GM19438 (cell line): Measurements from ENCODE around the gene CCDC13.

Experiments used
- ATAC-seq: cut with Tn5 transposase; IDR thresholded peaks from one replicate; pipeline ENCODE4 v1.9.1; 2021; ENCODE audit warnings: low read depth; ENCODE audit not compliant: unreplicated experiment

The CCDC13 gene

GRCh38 chr3:42736081-42736480, 37.0 kb downstream of the CCDC13 start:
- no peak for ATAC-seq

DNA sequence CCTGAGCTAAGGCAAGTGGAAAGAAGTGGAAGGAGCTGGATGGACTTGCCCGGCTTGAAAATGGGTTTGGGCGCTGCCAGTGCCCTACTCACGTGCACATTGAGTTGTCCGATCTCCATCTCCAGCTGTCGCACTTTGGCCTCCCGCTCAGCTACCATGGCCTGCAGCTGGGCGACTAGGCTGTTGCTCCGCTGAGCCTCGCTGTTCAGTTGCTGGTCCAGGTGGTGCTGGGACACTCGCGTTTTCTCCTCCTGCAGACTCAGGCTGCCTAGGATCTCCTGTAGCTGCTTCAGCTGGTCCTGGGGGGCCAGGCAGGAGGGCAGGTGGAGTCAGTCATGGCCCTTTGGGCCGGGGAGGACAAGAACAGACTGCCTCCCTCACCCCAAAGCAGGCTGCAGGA, 37.4 kb downstream of the CCDC13 start:
- no peak for ATAC-seq

- no peak for ATAC-seq
Measured at GRCh38 chr3:42735019-42735418, 38.0 kb downstream of the CCDC13 start.

DNA sequence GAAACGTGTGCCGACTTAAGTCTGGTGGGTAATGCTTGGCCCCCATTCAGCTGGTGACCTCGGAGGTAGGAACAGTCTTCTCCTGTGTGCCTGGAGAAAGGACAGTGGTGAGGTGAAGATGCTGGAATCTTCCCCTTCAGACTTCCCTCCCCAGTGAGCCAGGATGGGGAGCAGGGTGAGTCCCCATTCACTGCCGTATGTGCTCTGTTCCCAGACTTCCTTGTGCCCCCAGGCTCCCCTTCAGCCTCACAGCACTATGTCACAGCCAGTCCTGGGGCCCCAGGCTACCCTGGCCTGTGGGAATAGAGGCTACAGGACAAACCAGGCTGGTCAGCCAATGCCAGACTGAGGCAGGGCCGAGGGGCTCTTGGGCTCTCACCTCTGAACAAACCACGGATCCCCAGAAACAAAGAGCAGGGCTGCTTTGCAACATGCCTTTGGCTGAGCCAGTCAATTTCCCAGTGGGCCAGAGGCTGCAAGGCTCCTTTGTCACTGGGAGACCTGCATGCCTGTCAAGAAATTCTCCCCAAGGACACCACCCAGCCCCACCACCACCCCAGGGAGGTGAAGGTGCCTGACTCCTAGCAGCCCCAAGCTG, 38.7 kb downstream of the CCDC13 start:
- no peak for ATAC-seq

DNA sequence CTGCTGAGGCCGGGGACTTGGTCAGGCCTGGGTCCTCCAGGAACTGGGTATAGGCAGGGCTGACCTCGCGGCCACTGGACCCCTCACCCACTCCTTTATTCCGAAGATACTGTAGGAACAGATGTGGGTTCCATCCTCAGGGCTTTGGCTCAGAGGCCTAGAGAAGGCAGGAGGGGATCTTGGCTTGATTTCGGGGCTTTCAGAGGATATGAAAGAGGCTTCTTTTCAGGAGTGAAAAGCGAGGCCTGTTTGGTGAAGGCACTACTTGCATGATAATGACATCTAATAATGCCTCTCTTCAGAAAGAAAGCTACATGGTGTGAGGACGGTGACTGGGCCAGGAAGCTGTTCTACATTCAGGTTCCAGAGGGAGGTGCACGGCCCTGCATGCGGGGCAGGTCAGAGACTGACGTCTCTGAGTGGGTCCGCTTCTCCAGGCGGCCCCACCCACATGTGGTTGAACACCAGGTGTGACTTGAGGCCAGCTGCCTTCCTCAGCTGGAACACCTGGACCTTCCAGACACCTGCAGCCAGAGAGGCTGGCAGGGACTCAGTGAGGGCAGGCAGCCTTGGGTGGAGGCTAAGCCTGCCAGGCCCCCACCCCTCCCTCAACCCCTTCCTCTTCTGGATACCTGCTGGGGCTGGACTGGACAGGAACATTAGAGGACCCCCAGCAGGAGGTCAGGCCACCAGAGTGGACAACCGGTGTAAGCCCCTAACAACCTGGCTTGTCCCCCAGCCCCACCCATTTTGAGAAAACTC, 39.4 kb downstream of the CCDC13 start:
- no peak for ATAC-seq

DNA sequence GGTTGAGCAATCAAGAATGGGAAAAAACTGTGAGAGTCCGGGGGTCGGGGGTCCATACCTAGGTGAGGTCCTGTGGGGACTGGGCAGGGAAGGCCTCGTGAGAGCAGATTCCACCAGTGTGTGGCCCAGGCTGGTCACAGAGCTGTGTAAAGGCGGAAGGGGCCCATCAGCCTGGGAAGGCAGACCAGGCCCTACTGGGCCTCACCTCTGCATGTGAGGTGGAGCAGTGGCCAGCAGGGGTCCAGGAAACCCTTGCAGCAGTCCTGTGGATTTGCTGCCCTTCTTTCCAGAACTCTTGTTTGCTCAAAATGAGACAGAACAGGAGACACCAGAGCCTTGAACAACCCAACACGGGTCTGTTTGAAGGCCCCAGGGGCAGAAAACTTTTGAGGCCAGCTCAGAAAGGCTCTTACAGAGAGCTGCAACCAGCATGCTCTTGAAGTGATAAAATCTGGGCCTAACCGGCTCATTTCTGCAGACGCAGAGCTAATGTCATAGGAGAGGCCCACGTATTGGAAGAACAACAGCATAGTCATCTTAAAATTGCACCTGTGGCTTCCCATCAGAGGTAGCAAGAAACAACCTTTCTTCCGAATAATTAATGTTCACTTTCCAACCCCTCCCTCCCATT, 40.1 kb downstream of the CCDC13 start:
- no peak for ATAC-seq

GRCh38 chr3:42732196-42732828, 40.7 kb downstream of the CCDC13 start:
- no peak for ATAC-seq

GRCh38 chr3:42731476-42732195, 41.4 kb downstream of the CCDC13 start:
- ATAC-seq = no peak

GRCh38 chr3:42730706-42731420, 42.2 kb downstream of the CCDC13 start:
- no peak for ATAC-seq

DNA sequence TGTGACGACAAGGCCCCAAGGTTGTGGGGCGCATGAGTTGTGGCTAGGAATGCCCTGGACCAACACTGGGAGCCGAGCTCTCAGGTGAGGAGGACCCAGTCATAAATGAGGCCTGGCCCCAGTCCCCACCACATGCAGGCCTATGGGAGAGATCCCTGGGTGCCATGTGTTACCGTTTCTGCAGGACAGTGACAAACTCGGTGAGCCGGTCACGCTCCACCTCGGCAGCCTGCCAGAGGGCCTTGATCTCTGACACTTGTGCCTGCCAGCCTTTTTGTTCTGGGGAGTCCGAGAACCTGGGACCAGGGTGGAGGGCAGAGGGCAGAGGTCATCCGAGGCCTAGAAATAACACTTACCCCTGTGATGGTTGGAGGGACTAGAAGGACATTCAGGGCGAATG, 42.8 kb downstream of the CCDC13 start:
- ATAC-seq = no peak

DNA sequence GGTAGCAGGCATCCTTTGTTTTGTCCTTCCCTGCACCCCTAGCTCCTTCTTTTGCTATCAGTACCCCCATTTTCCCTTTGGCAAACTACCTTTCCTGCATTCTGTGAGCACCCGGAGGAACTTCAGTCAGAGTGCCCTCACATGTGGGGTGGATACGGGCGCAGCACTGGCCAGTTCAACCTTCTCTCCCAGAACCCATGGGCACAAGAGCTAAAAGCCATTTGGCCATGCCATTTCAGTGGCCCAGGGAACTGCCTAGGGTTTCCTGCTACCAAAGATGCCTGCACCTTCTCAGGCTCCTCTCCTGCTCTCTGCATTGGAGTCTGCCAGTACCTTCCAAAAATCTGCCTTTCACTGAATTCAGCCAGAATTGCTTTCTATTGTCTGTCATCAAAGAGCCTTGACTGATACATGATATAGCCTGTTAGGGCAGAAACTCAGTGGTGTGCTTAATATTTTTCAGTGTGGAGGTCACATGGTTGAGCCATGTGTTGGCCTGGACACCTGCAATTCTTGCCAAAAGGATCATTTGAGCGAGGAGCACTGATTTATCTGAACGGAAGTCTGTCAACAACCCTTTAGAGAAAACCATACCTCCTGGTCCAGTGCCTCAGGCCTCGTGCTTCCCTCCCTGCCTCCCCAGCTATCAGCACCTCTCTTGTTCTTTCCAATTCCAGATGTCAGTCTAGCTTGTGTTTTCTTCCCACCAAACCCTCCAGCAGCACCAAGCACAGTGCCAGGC, 43.5 kb downstream of the CCDC13 start:
- ATAC-seq = no peak

- no peak for ATAC-seq
Measured at GRCh38 chr3:42728668-42729364, 44.2 kb downstream of the CCDC13 start.

DNA sequence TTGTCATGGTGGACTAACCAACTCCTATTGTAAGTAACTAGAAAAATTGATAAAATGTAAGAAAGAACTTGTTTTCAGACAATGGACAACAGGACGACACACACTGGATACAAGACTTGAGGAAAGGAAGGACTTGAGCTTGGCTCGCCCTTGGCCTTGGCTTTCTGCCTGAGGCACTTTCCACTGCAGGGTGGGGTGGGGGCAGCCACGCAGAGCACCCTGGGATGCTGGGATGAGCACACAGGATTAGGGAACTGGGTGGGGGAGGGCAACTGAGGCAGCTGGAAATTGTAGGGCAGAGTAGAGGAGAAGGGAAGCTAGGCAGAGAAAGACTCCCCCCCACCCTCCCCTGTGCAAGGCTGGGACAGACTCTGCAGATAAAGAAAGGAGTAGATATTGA, 45.0 kb downstream of the CCDC13 start:
- no peak for ATAC-seq

DNA sequence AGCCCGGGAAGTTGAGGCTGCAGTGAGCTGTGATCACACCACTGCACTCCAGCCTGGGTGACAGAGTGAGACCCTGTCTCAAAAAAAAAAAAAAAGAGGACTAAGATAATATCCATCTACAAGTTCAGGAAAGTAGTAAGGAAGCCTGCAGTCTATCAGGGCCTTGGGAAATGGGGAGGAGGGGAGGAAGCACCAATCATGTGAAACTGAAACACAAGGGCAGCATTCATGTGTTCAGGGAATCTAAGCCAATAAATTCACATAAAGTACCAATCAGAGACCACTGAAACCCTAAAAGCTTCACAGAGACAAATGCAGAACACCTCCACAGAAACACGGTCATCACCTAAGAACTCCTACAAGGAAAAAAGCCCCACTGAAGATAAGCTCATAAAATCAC, 47.6 kb downstream of the CCDC13 start:
- no peak for ATAC-seq

- no peak for ATAC-seq
Measured at GRCh38 chr3:42723219-42723618, 49.8 kb downstream of the CCDC13 start.
